HG03521 (cell line): Measurements from ENCODE around the gene CCDC3.
"Not testable (repeated sequence)": the region's sequence is repeated elsewhere in the genome, so short reads cannot be mapped to it uniquely, and the experiment has no call there.

ENCODE experiments used
- ATAC-seq: cut with Tn5 transposase; IDR thresholded peaks from one replicate; pipeline ENCODE4 v1.9.1; 2021; ENCODE audit warnings: mild to moderate bottlenecking, moderate library complexity; ENCODE audit not compliant: unreplicated experiment

CCDC3 gene

GRCh38 chr10:13001041-13001886 lies at the start of gene CCDC3:
Gene CCDC3, minus strand, starts transcription at chr10:13001713. Its CDS starts 143 bp downstream, at chr10:13001570.
- ATAC-seq = no peak

GRCh38 chr10:13051126-13051694 lies 49.7 kb upstream of the CCDC3 start:
- no peak for ATAC-seq

DNA sequence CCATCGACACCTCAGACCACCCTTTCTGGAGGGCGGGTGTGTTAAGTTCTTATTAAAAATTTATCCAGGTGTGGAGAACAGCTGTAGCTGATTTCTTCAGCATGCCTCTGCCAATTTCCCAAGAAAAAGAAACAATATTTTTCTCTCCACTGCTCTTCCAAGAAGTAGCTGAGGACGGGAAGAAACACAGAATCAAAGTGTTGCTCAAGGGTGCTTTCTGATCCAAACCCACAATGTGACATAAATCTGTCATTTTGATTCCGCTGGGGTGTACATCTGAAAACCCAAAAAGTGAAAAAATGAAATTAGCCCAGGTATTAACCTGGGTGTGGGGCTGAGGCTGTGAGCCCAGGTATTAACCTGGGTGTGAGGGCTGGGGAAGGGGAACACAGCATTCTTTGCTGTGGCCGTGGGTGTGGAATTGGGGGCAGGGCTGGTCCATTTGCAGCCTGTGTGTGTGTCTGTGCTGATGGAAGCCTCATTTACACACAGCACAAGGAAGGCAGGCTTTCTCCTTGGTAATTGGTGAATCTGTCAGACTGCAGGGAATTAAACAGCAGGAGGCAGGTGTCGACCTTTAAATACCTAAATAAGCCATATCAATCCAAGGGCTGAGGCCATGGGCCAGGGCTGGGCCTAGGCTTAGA lies 48.4 kb upstream of the CCDC3 start:
- ATAC-seq = no peak

DNA sequence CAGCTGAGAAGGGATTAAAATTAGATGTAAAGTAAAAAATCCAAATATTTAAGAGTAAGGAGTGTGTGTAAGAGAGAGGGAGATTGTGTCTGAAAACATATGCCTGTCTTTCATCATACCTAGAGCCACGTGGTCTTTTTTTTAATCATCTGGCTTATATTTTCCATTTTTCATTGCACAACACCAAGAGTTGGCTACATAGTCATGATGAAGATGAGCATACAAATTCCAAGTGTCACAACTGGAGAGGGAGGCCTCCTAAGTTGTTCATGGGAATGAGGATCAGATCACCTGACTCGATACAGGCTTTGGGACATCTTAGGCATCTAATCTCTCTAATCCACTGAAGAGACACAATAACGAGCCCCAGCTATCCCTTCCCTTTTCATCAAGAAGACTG lies 47.2 kb upstream of the CCDC3 start:
- no peak for ATAC-seq

DNA sequence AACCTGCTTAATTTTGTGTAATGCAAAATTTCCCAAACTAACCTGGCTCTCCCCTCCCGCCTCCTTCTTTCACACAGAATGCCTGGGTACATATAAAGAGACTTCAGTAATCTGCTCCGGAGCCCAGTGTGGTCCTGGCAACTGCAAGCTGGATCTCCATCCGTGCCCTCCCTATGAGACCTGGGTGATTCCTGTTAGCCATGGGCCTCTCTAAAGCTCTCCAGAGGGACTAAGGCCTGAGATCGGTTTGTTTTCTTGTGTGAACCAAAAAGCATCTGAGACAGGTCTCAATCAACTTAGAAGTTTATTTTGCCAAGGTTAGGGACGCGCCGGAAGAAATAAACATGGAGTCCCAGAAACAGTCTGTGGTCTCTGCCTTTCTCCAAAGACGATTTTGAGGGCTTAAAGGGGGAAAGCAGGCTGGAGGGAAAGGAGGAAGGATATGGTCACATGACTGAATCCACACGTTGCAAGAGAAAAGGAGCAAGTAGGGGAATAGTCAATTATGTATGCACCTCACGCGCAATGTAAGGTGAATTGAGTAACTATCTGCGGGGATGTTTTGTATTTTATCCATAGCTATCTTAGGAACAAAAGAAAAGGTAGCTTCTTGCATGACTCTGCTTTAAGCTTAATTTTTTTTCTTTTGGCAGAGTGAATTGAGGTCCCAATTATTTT lies 46.2 kb upstream of the CCDC3 start:
- no peak for ATAC-seq

- ATAC-seq = no peak
Measured at GRCh38 chr10:13046851-13047528, 45.5 kb upstream of the CCDC3 start.

GRCh38 chr10:13043520-13043919 lies 42.0 kb upstream of the CCDC3 start:
- ATAC-seq = no peak

DNA sequence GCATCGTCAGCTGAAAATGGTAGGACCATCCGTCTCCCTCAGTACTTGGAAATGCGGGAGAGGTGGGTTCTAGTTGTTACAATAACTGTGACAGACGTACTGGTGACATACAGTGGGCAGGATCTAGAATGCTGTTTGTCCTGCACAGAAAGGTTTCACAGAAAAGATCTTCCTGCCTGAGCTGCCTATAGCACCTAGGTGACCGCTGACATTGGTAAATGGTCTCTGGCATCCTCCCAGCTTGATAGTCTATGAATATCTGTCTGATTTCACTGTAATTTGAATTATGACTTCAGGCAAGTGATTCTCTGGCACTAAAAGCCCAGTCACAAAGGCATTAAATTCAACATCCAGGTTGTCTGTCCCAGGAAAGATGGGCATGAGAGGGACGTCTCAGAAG lies 38.2 kb upstream of the CCDC3 start:
- no peak for ATAC-seq

GRCh38 chr10:13038391-13038790 lies 36.9 kb upstream of the CCDC3 start:
- no peak for ATAC-seq

- no peak for ATAC-seq
Measured at GRCh38 chr10:13037832-13038231, 36.3 kb upstream of the CCDC3 start.

- ATAC-seq = no peak
Measured at GRCh38 chr10:13036841-13037240, 35.3 kb upstream of the CCDC3 start.

- ATAC-seq = not testable (repeated sequence)
Measured at GRCh38 chr10:13035731-13036130, 34.2 kb upstream of the CCDC3 start.

DNA sequence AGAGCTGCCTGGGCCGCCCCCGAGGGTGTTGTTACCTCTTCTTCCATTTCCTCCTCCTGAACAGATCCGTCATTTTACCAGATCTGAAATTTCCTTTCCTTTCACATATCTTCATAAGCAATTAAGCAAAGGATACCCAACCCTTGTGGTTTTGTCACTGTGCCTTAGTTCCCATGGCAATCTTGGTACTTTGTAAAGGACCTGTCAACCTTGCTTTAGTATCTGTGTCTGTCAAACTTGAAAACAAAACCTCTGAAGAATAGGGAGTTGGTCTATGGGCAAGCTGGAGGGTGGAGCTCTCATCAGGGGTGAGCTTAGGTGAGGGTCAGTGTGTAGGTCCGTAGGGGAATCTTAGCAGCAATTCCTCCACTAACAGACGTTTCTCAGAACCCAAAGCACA lies 25.4 kb upstream of the CCDC3 start:
- ATAC-seq = no peak

DNA sequence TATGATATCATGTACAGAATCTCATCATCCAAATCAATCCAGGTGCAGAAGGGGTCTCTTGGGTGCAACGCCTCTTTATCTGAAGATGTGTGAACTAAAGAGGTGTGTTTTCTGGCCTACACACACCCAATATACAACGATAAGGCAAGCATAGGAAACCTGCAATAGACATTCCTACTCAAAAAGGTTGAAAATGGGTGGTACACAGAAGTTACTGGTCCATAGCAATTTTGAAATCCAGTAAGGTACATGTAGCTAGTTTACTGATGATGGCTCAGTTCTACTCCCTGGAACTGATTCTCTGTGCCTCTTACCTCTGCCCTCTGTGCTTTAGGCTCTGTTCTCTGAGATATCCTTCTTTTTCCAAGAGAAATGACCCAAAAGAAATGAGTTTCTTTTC lies 22.2 kb upstream of the CCDC3 start:
- no peak for ATAC-seq

DNA sequence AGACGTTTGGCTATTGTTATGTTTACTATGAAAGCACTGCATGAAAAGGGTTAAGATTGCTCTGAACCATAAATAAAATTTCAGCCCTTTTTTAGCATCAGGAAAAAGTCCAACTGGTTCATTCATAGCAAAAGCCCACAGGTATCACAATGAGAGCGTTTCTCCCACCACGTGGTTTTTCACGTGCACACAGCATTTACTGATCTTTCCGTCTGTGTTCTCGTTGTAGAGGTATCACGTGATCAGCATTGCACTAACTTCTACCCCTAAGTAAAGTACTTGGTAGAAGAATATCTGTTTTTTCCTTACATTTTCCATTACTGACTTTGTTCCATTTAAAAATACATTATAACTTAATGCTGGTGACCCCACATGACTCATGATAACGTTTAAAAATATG lies 17.8 kb upstream of the CCDC3 start:
- ATAC-seq = no peak

- ATAC-seq = no peak
Measured at GRCh38 chr10:13018171-13018570, 16.7 kb upstream of the CCDC3 start.

GRCh38 chr10:13016886-13017285 lies 15.4 kb upstream of the CCDC3 start:
- no peak for ATAC-seq

- ATAC-seq = no peak
Measured at GRCh38 chr10:13016426-13016825, 14.9 kb upstream of the CCDC3 start.

DNA sequence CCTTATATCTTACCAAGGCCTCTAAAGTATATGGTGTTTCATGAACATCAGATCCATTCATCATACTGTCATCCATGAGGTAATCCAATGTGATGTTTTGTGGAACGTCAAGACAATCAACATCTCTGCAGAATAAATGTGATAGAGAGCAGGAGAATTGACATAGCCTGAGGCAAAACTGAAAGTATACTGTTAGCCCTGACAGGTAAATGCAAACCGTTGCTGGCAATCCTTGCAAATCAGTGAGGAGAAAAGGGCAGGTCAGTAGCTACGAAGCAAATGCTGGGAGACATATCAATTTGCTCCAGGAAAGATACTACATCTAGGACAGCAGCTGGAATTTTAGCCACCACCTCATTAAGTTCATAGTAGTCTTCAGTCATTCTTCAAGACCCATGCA lies 4.5 kb upstream of the CCDC3 start:
- no peak for ATAC-seq

- ATAC-seq = no peak
Measured at GRCh38 chr10:13003759-13004158, 2.2 kb upstream of the CCDC3 start.

- ATAC-seq = no peak
Measured at GRCh38 chr10:13003004-13003403, 1.5 kb upstream of the CCDC3 start.
